Stimulated activated CD4-positive, alpha-beta T cell treated with anti-CD3 and anti-CD28 coated beads, Interleukin-15, amount 100 ng/mL, for 24 hours (primary cell): ENCODE measurements around the gene WFDC10A.
A peak's percentile ranks its signal among the peaks of the same experiment; 100 is the strongest.
"Not testable (repeated sequence)": the region's sequence is repeated elsewhere in the genome, so short reads cannot be mapped to it uniquely, and the experiment has no call there.

Experiments used
- DNase-seq: peaks from one replicate; pipeline ENCODE4 v3.0.0-alpha.2; 2020

The WFDC10A gene

GRCh38 chr20:45629496-45630100, at the start of gene WFDC10A:
Gene WFDC10A (plus strand): TSS chr20:45629739. CDS start chr20:45629814, 75 bp downstream.
- DNase-seq: peak; percentile 51

GRCh38 chr20:45581702-45582101, 47.8 kb upstream of the WFDC10A start:
- DNase-seq: no peak

- DNase-seq: no peak
These were observed 46.0 kb upstream of the WFDC10A start for GRCh38 chr20:45583502-45583901.

GRCh38 chr20:45584294-45584693, 45.2 kb upstream of the WFDC10A start:
- not testable (repeated sequence) for DNase-seq

GRCh38 chr20:45585986-45586385, 43.6 kb upstream of the WFDC10A start:
- not testable (repeated sequence) for DNase-seq

DNA sequence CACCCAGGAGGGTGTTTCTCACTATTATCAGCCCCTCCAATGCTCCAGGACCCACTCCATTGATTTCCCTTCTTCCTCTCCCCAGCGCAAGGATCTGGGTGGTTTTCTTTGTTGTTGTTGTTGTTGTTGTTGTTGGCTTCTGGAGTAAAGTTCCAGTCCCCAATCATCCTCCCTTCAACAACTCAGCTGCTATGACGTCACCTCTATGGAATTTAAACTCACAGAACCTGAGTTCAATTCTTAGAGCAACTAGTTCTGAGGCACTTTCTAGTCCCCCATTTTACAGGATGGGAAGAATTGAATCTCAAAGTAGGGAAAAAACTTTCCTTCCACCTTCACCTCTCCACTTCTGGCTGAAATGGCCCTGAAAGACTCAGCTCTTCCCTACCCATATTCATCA, 40.7 kb upstream of the WFDC10A start:
- DNase-seq: no peak

- DNase-seq: no peak
These were observed 39.8 kb upstream of the WFDC10A start for GRCh38 chr20:45589725-45590124.

GRCh38 chr20:45592574-45593189, 36.9 kb upstream of the WFDC10A start:
- peak; percentile 31 for DNase-seq

DNA sequence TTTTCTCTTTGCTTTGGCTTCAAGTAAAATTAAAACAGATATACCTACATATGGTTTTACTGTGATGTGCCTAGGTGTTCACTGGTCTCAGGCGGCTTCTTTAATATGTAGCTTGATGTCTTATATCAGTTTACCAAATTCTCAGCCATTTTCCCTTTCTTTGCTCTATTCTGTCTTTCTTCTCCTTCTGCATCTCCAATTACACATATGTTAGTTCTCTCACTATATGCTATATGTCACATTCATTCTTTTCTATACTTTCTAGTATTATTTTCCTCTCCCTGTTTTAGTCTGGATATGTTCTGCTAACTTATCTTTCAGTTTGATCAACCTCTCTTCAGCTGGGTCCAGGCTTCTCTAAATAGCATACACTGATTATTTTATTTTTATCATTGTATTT, 36.0 kb upstream of the WFDC10A start:
- DNase-seq: no peak

DNA sequence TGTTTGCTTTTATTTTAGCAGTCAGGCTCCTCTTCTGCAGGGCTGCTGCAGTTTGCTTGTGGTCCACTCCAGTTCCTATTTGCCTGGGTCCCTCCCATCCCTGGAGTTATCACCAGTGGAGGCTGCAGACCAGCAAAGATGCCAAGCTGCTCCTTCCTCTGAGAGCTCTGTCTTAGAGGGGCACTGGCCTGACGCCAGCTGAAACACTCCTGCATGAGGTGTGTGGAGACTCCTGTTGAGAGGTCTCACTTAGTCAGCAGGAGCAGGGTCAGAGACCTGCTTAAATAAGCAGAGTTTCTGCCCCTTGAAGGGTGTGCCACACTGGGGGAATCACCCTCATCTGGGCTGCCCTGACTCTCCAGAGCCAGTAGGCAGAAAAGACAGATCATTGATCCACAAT, 34.3 kb upstream of the WFDC10A start:
- no peak for DNase-seq

DNA sequence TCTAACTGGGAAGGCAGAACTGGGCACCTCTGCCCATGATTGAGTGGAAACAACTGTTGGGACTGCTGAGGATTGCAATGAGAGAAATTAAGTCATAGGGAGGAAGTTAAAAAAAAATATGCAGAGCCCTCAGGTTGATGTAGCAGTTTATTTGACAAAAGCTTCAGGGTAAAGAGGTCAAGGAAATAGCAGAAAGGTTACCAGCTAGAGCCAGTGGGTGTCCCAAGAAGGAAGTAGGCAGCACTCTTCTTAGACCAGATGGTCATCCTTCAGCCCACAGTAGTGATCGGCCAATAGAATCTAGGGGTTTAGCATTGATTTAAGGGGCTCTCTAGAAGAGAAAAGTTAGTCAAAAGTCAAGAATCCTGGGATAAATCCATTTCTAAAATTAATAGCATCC, 21.7 kb upstream of the WFDC10A start:
- DNase-seq: no peak

DNA sequence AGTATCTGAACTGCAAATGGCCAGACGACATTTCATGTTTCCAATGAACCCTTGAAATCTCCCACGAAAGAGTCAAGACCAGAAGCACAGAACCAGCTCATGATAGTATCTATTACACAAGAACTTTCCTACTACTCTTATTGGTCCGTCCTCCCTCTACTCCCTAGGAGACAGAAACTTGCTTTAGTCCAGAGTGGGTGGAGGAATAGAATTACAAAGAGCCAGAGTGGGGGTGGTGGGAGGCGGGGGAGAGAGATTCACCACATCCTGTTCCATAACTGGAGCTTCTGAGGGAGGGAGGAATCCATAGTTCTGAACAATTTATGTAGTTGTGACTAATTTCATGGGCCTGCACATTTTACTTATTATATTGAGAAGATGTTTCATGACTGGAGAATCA, 18.5 kb upstream of the WFDC10A start:
- DNase-seq: peak; percentile 82

GRCh38 chr20:45612314-45612713, 17.2 kb upstream of the WFDC10A start:
- DNase-seq: no peak

- DNase-seq: no peak
These were observed 11.9 kb upstream of the WFDC10A start for GRCh38 chr20:45617591-45617990.

GRCh38 chr20:45621593-45621992, 7.9 kb upstream of the WFDC10A start:
- no peak for DNase-seq

DNA sequence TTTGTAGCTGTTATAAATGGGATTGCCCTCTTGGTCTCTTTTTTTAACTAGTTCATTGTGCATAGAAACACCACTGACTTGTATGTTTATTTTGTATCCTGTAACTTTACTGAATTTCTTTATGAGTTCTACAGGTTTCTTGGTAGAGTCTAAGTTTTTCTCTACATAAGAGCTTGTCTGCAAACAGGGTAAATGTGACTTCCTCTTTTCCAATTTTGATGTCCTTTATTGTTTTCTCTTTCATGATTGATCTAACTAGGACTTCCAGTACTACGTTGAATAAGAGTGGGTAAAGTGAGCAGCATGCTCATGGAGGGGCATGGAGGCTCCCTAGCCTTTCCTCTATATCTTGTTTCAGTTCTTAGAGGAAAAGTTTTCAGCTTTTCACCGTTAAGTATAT, 3.0 kb upstream of the WFDC10A start:
- no peak for DNase-seq

DNA sequence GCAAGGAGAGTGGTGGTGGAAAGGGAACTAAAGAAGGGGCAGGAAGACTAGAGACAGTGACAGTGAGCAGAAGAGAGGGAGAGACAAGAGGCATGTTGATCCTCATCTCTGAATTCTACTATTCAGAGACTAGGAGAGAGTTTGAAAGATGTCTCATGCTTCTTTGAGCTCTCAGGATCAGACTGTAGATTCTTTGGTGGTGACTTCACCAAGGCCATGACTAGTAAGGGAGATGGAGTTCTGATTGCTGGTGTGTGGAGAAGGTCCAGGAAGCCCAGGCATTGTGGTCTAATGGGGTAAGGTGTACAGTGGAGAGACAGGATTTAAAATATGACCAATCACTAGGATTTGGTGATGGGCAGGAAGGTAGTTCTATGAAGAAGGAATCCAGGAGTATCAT, 832 bp downstream of the WFDC10A start:
- DNase-seq: no peak

DNA sequence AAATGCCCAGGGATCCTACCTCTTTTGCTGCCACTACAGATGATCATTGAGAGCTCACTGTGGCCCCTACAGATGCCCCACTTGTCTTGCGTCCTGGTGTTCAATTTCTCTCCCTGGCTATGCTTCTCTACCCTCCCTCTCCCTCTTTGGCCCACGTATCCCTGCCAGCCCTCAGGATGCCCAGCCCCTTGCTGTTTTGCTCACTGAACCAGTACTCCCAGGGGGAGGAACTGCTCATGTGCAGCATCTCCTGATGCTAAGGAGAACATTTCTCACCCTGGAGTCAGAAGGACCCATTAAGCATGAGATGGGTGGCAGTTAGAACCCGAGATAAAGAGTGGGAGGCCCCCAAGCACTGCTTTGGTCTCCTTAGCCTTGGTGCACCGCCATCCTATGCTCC, 1.6 kb downstream of the WFDC10A start, which contains the start of gene WFDC9:
WFDC9 (minus strand) TSS at position 101 of the 400 bp plus-strand sequence. CDS start 21,103 bp downstream, outside the sequence.
- no peak for DNase-seq

DNA sequence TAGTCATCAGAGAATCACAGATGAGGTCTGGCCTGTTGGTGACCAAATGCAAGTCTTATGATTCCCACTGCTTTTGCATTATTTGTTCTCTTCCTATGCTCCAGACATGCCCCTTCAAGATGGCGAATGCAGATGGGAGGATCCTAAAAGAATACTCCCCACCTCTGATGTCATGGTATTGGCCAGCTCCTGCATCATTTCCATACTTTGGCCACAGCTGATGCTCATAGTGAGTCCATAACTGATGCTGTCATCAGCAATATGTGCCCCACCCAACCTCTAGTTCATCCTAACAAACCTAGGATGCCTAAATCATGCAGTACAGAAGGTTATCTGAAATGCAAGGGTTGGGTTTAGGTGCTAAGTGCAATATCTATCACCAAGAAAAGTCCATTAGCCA, 7.0 kb downstream of the WFDC10A start:
- no peak for DNase-seq

DNA sequence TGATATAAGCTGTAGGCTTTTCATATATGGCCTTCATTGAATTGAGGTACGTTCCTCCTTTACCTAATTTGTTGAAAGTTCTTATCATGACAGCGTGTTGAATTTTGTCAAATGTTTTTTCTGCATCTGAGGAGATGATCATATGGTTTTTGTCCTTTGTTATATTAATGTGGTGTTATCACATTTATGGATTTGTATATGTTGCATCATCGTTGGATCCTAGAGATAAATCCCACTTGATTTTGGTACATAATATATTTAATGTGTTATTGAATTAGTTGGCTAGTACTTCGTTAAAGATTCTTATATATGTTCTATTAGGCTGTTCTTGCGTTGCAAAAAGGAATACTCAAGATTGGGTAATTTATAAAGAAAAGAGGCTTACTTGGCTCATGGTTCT, 10.1 kb downstream of the WFDC10A start:
- no peak for DNase-seq

GRCh38 chr20:45641076-45641475, 11.5 kb downstream of the WFDC10A start:
- not testable (repeated sequence) for DNase-seq

GRCh38 chr20:45645869-45646268, 16.3 kb downstream of the WFDC10A start:
- DNase-seq: not testable (repeated sequence)

DNA sequence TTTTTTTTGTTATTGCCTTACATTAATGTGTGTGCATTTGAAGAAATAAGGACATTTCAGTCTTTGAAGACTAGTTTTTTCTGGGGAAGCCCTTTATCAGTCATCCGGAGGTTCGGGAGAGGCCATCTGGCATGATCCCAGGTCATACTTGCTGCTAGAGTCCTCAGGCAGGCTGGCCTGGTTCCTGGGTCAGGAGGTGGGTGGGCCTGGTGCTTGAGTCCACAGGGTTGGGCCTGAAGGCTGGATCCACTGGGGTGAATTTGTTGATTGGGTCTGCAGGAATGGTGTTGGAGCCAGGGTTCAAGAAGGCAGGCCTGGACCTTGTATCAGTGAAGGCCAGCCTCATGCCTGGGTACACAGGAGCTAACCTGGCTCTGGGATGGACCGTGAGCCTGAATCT, 17.3 kb downstream of the WFDC10A start:
- no peak for DNase-seq

DNA sequence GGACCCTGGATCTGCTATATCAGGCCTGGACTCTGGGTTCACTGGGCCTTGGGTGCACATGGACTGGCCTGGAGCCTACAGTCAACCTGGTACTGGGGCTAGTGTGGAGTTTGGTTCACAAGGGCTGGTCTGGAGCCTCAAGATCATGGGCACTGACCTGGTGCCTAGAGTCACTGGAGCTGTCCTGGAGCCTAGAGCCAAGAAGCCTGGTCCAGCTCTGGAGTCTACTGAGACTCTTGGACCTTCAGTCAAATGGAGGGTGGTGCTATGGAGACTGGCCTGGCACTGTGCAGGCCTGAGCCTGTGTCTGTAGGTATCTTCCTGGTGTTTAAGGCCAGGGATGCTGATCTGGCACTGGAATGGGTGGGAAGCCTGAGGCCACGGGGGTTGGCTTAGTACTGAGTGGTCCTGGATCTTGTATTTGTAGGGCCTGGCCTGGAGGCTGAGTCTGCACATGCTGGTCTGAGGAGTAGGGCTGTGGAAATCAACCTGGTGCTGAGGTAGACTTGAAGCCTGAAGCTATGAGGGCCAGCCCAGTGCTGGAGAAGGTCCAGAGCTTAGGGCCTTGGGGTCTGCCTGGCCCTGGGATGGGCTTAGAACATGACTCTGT, 18.0 kb downstream of the WFDC10A start:
- no peak for DNase-seq
